OCI-LY1 (cell line): ENCODE data around the gene LTBP1.

Experiments
- H2AFZ ChIP-seq: fragments of 200-600 bp; sonication (generic), shearing (Covaris generic); 2 replicates; pipeline ENCODE4 v1.6.0; 2014; ENCODE audit warnings: antibody characterized with exemption, mild to moderate bottlenecking, low read length
- H3F3A ChIP-seq: fragments of 200-600 bp; sonication (generic), shearing (Covaris generic); 2 replicates; pipeline ENCODE4 v1.6.0; 2014; ENCODE audit warnings: mild to moderate bottlenecking, antibody characterized with exemption, low read length, moderate library complexity; ENCODE audit not compliant: insufficient read depth
- H3K27ac ChIP-seq: fragments of 200-600 bp; sonication (generic); 2 replicates; pipeline ENCODE4 v1.5.1; 2014; ENCODE audit warnings: low read length, mixed run types, mild to moderate bottlenecking, low read depth; ENCODE audit not compliant: poor library complexity, severe bottlenecking
- H3K27me3 ChIP-seq: fragments of 200-600 bp; sonication (generic); 2 replicates; pipeline ENCODE4 v1.6.0; 2014; ENCODE audit warnings: antibody characterized with exemption, mild to moderate bottlenecking, low read length, moderate library complexity; ENCODE audit not compliant: insufficient read depth
- H3K36me3 ChIP-seq: fragments of 200-600 bp; sonication (generic); 2 replicates; pipeline ENCODE4 v1.6.1; 2014; ENCODE audit warnings: mild to moderate bottlenecking, antibody characterized with exemption, low read length, moderate library complexity, mixed read lengths; ENCODE audit not compliant: insufficient read depth
- H3K4me1 ChIP-seq: fragments of 200-600 bp; sonication (generic); 2 replicates; pipeline ENCODE4 v1.5.1; 2014; ENCODE audit warnings: mild to moderate bottlenecking, low read length, moderate library complexity; ENCODE audit not compliant: insufficient read depth, severe bottlenecking
- H3K4me2 ChIP-seq: fragments of 200-600 bp; sonication (generic), shearing (Covaris generic); 2 replicates; pipeline ENCODE4 v1.6.1; 2014; ENCODE audit warnings: low read length
- H3K4me3 ChIP-seq: fragments of 200-600 bp; sonication (generic); 2 replicates; pipeline ENCODE4 v1.5.1; 2014; ENCODE audit warnings: low read length, low read depth, mild to moderate bottlenecking, mixed read lengths; ENCODE audit not compliant: poor library complexity, severe bottlenecking
- H3K79me2 ChIP-seq: fragments of 200-600 bp; shearing (Covaris generic); 2 replicates; pipeline ENCODE4 v1.6.1; 2016; ENCODE audit warnings: mixed run types, low read length, mixed read lengths; ENCODE audit not compliant: insufficient read depth
- H3K9ac ChIP-seq: fragments of 200-600 bp; sonication (generic), shearing (Covaris generic); 2 replicates; pipeline ENCODE4 v1.6.1; 2014; ENCODE audit warnings: mild to moderate bottlenecking, low read length, mixed read lengths
- H3K9me2 ChIP-seq: fragments of 200-600 bp; sonication (generic), shearing (Covaris generic); 2 replicates; pipeline ENCODE4 v1.6.1; 2014; ENCODE audit warnings: low read depth, mild to moderate bottlenecking, low read length, mixed read lengths
- H3K9me3 ChIP-seq: fragments of 200-600 bp; shearing (Covaris generic); 2 replicates; pipeline ENCODE4 v1.6.1; 2014; ENCODE audit warnings: low read length, mixed read lengths
- H4K20me1 ChIP-seq: fragments of 200-600 bp; sonication (generic), shearing (Covaris generic); 2 replicates; pipeline ENCODE4 v1.6.0; 2016; ENCODE audit warnings: mild to moderate bottlenecking, low read length; ENCODE audit not compliant: insufficient read depth
- EZH2 ChIP-seq: fragments of 200-600 bp; sonication (generic), shearing (Covaris generic); IDR thresholded peaks from 2 replicates; pipeline ENCODE4 v1.8.0; 2017; ENCODE audit warnings: borderline replicate concordance, mixed run types, mild to moderate bottlenecking, antibody characterized with exemption, low read length, moderate library complexity, mixed read lengths
- TF ChIP-seq, protein P1 (sequence below): fragments of 200-600 bp; sonication (generic), shearing (Covaris generic); IDR thresholded peaks from 2 replicates; pipeline ENCODE4 v1.5.1; 2017; ENCODE audit warnings: mild to moderate bottlenecking, antibody characterized with exemption, low read length, moderate library complexity, mixed read lengths

The LTBP1 gene

DNA sequence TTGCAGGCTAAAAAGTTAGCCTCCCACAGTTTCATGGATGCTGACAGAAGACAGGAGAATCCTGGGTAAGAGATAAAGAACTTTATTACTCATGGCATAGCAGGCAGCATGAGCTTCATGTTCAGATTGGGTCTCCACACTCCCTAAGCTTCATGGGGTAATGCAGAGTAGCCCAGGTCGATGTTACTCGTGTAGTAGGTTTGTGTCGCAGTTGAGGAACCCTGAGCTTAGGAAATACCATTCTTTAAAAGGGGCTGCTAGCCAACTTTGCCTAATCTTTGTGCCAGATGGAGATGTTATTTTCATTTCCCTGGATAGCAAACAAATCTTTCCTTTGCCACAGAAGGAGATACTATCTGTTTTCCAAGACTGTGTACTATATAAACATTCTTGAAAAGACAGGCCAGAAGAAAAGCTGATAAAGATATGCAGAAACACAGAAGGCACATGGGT is 117.6 kb downstream of the LTBP1 start:
- Histone ChIP-seq H3K9ac (no peak overlapping the region), H3K9me3 (peaks cover 11% of the 10 kb centered on the region), H3K36me3 (peaks cover 50% of the 10 kb centered on the region), H3K9me2 (no peaks in the 10 kb centered on the region), H3K79me2 (peaks cover 46% of the 10 kb centered on the region), H2AFZ (no peak overlapping the region), H3K27me3 (no peaks in the 10 kb centered on the region), H4K20me1 (no peaks in the 10 kb centered on the region), H3K4me2 (no peak overlapping the region), H3K4me3 (no peak overlapping the region), H3K27ac (no peak overlapping the region), H3K4me1 (peaks cover 81% of the 10 kb centered on the region), H3F3A (no peaks in the 10 kb centered on the region)
- TF ChIP-seq, protein P1, sequence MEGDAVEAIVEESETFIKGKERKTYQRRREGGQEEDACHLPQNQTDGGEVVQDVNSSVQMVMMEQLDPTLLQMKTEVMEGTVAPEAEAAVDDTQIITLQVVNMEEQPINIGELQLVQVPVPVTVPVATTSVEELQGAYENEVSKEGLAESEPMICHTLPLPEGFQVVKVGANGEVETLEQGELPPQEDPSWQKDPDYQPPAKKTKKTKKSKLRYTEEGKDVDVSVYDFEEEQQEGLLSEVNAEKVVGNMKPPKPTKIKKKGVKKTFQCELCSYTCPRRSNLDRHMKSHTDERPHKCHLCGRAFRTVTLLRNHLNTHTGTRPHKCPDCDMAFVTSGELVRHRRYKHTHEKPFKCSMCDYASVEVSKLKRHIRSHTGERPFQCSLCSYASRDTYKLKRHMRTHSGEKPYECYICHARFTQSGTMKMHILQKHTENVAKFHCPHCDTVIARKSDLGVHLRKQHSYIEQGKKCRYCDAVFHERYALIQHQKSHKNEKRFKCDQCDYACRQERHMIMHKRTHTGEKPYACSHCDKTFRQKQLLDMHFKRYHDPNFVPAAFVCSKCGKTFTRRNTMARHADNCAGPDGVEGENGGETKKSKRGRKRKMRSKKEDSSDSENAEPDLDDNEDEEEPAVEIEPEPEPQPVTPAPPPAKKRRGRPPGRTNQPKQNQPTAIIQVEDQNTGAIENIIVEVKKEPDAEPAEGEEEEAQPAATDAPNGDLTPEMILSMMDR: no peak
- TF ChIP-seq EZH2: no peak

DNA sequence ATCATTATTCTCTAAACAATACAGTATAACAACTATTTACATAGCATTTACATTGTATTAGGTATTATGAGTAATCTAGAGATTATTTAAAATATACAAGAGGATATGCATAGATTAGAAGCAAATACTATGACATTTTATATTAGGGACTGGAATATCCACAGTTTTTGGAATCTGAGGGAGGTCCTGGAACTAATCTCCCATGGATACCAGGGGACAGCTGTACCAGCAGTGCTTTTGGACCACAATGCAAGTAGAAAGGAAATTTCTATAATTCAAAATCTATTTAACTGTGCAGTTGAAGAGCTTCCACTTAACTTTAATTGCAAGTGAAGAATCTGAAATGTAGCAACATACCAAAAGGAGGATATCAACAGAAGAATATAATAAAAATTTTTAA is 120.8 kb downstream of the LTBP1 start:
- Histone ChIP-seq H3K36me3 (peaks cover 57% of the 10 kb centered on the region), H3K27ac (no peak overlapping the region), H3K9me3 (peaks cover 11% of the 10 kb centered on the region), H3K9ac (no peak overlapping the region), H3K4me3 (no peak overlapping the region), H3F3A (no peaks in the 10 kb centered on the region), H3K9me2 (no peaks in the 10 kb centered on the region), H2AFZ (no peak overlapping the region), H3K4me1 (peaks cover 81% of the 10 kb centered on the region), H3K79me2 (peaks cover 33% of the 10 kb centered on the region), H3K4me2 (no peak overlapping the region), H4K20me1 (no peaks in the 10 kb centered on the region), H3K27me3 (no peaks in the 10 kb centered on the region)
- TF ChIP-seq, protein P1: no peak
- no peak for TF ChIP-seq EZH2

DNA sequence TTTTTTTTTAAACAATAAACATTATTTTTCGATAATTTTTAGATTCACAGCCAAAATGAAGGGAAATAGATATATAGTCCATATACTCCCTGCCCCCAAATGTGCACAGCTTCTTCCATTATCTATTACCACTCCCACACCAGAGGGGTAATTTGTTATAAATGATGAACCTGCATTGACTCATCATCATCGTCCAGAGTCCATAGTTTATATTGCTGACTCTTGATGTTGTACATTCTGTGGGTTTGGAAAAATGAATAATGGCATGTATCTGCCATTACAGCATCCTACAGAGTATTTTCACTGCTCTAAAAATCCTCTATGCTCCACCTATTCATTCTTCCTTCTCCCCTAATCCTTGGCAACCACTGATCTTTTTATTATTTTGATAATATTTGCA is 121.5 kb downstream of the LTBP1 start:
- Histone ChIP-seq H3K36me3 (peaks cover 54% of the 10 kb centered on the region), H3K9me2 (no peaks in the 10 kb centered on the region), H3K9ac (no peak overlapping the region), H3F3A (no peaks in the 10 kb centered on the region), H3K27me3 (no peaks in the 10 kb centered on the region), H3K79me2 (peaks cover 31% of the 10 kb centered on the region), H3K4me3 (no peak overlapping the region), H3K9me3 (peaks cover 11% of the 10 kb centered on the region), H2AFZ (no peak overlapping the region), H3K4me2 (no peak overlapping the region), H4K20me1 (no peaks in the 10 kb centered on the region), H3K27ac (peak overlapping the region; percentile 90), H3K4me1 (peaks cover 81% of the 10 kb centered on the region)
- TF ChIP-seq, protein P1: no peak
- no peak for TF ChIP-seq EZH2
